GM12878 (cell line): ENCODE results near the gene TSGA10. TPM values are rescaled to one million over a fixed set of nuclear protein-coding genes. Genes with fewer than 3 reads are reported as not detected.

Experiments used
- BHLHE40 ChIP-seq, 2 experiments: fragments of 450-650 bp in 1 of 2; IDR thresholded peaks; 2 replicates each; pipeline ENCODE4 v1.6.1; 2011 to 2017; ENCODE audit warnings: low read depth in 2 of 2, borderline replicate concordance in 1 of 2, improper control_type of control experiment in 1 of 2, low read length in 1 of 2, mild to moderate bottlenecking in 1 of 2
- CREM ChIP-seq: IDR thresholded peaks from 2 replicates; pipeline ENCODE4 v1.6.1; 2014; ENCODE audit warnings: antibody characterized with exemption, low read depth
- FOXK2 ChIP-seq: fragments of 450-650 bp; IDR thresholded peaks from 2 replicates; pipeline ENCODE4 v1.6.1; 2017; ENCODE audit warnings: mild to moderate bottlenecking, moderate library complexity
- JUND ChIP-seq: IDR thresholded peaks from 2 replicates; pipeline ENCODE4 v1.6.1; 2012; ENCODE audit warnings: low read depth, mild to moderate bottlenecking, low read length, improper control_type of control experiment, moderate library complexity
- MYB ChIP-seq: fragments of 150-350 bp; IDR thresholded peaks from 2 replicates; pipeline ENCODE4 v1.6.1; 2014; ENCODE audit warnings: mild to moderate bottlenecking, low read depth, low read length, borderline replicate concordance
- RCOR1 ChIP-seq: conservative IDR thresholded peaks from 2 replicates; pipeline ENCODE4 v1.6.1; 2012; ENCODE audit warnings: low read depth, low read length, improper control_type of control experiment
- TAF1 ChIP-seq: IDR thresholded peaks from 2 replicates; pipeline ENCODE4 v1.6.1; 2011; ENCODE audit warnings: mild to moderate bottlenecking, low read depth, low read length, borderline replicate concordance
- ZBTB4 ChIP-seq: fragments of 450-650 bp; formaldehyde crosslinking; IDR thresholded peaks from 2 replicates; pipeline ENCODE4 v1.4.0; 2022; ENCODE audit warnings: mild to moderate bottlenecking, moderate library complexity
- polyA plus RNA-seq, 11 experiments: library from polyadenylated mRNA; depleted of rRNA in 4 of 11; unstranded in 6 of 11; stranded (reverse) in 5 of 11; fragments of >200 nt; fragmentation: Nextera tagmentation in 4 of 11; fragmentation: Illumina TruSeq in 1 of 11; extraction: Ambion mirVana in 4 of 11; extraction: Trizol in 1 of 11; gene quantifications; 1 replicate in 1 of 11; 2 replicates in 10 of 11; pipeline versions ENCODE4 v1.2.1 to v1.2.3, GENCODE V29; 2011 to 2016; ENCODE audit warnings: inconsistent platforms in 2 of 11, missing spikeins in 2 of 11, low read depth in 1 of 11
- total RNA-seq, 4 experiments: library from RNA; depleted of rRNA in 3 of 4; stranded (reverse); fragments of >200 nt in 3 of 4; fragmentation: Illumina TruSeq in 1 of 4; extraction: Trizol in 1 of 4; gene quantifications; 2 replicates each; pipeline versions ENCODE4 v1.2.1 to v1.2.3, GENCODE V29; 2013 to 2021
- TF ChIP-seq, protein P1 (sequence below): fragments of 450-650 bp; IDR thresholded peaks from 2 replicates; pipeline ENCODE4 v1.6.1; 2016; ENCODE audit warnings: mild to moderate bottlenecking, moderate library complexity, borderline replicate concordance
- TF ChIP-seq, protein P2 (sequence below): fragments of 450-650 bp; IDR thresholded peaks from 2 replicates; pipeline ENCODE4 v1.6.1; 2017; ENCODE audit warnings: mild to moderate bottlenecking, low read depth, inconsistent platforms; ENCODE audit not compliant: poor library complexity, severe bottlenecking

TSGA10 gene
- total and polyA plus RNA-seq, 10 of the 15 experiments (the other 5 are each of a cell fraction or from before 2014, with no cell fraction given): 5.3 to 13.5 (median 8.6) TPM

GRCh38 chr2:99154643-99155536 lies at the start of gene TSGA10, which contains the start of gene LIPT1 (continued):
- TF ChIP-seq ZBTB4 (CRISPR knock-in tag): no peak
- no peak for TF ChIP-seq RCOR1
- TF ChIP-seq, protein P1, sequence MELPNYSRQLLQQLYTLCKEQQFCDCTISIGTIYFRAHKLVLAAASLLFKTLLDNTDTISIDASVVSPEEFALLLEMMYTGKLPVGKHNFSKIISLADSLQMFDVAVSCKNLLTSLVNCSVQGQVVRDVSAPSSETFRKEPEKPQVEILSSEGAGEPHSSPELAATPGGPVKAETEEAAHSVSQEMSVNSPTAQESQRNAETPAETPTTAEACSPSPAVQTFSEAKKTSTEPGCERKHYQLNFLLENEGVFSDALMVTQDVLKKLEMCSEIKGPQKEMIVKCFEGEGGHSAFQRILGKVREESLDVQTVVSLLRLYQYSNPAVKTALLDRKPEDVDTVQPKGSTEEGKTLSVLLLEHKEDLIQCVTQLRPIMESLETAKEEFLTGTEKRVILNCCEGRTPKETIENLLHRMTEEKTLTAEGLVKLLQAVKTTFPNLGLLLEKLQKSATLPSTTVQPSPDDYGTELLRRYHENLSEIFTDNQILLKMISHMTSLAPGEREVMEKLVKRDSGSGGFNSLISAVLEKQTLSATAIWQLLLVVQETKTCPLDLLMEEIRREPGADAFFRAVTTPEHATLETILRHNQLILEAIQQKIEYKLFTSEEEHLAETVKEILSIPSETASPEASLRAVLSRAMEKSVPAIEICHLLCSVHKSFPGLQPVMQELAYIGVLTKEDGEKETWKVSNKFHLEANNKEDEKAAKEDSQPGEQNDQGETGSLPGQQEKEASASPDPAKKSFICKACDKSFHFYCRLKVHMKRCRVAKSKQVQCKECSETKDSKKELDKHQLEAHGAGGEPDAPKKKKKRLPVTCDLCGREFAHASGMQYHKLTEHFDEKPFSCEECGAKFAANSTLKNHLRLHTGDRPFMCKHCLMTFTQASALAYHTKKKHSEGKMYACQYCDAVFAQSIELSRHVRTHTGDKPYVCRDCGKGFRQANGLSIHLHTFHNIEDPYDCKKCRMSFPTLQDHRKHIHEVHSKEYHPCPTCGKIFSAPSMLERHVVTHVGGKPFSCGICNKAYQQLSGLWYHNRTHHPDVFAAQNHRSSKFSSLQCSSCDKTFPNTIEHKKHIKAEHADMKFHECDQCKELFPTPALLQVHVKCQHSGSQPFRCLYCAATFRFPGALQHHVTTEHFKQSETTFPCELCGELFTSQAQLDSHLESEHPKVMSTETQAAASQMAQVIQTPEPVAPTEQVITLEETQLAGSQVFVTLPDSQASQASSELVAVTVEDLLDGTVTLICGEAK: peak; percentile 86
- TF ChIP-seq FOXK2: peak; percentile 66
- peak; percentile 90 to 97 for TF ChIP-seq BHLHE40 (IDR thresholded peaks at IDR 0.05; ENCODE audit: borderline replicate concordance in 1 of 2, low read depth in 2 of 2, low read length in 1 of 2)
- TF ChIP-seq TAF1: peak; percentile 59; the same call in 1 of the 2 replicates
- no peak for TF ChIP-seq JUND
- TF ChIP-seq, protein P2, sequence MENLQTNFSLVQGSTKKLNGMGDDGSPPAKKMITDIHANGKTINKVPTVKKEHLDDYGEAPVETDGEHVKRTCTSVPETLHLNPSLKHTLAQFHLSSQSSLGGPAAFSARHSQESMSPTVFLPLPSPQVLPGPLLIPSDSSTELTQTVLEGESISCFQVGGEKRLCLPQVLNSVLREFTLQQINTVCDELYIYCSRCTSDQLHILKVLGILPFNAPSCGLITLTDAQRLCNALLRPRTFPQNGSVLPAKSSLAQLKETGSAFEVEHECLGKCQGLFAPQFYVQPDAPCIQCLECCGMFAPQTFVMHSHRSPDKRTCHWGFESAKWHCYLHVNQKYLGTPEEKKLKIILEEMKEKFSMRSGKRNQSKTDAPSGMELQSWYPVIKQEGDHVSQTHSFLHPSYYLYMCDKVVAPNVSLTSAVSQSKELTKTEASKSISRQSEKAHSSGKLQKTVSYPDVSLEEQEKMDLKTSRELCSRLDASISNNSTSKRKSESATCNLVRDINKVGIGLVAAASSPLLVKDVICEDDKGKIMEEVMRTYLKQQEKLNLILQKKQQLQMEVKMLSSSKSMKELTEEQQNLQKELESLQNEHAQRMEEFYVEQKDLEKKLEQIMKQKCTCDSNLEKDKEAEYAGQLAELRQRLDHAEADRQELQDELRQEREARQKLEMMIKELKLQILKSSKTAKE: no peak
- TF ChIP-seq CREM: peak; percentile 92
- TF ChIP-seq MYB: no peak
